Stimulated activated CD4-positive, alpha-beta T cell treated with anti-CD3 and anti-CD28 coated beads, Interleukin-2, amount 100 ng/mL, for 24 hours (primary cell): ENCODE results near the gene SCAND1.
A peak's percentile ranks its signal among the peaks of the same experiment; 100 is the strongest.
"Not testable (repeated sequence)": the region's sequence is repeated elsewhere in the genome, so short reads cannot be mapped to it uniquely, and the experiment has no call there.

ENCODE experiments used
- DNase-seq, 2 donors: peaks; one replicate each; pipeline ENCODE4 v3.0.0-alpha.2; 2020

The SCAND1 gene

GRCh38 chr20:35956616-35957015 is 2.3 kb upstream of the SCAND1 start:
- no peak for DNase-seq

- DNase-seq: no peak
These were observed 577 bp upstream of the SCAND1 start for GRCh38 chr20:35954907-35955251.

- peak; percentile 68 to 70 for DNase-seq
These were observed 709 bp downstream of the SCAND1 start for GRCh38 chr20:35953387-35954199.

GRCh38 chr20:35952480-35953386 is 1.6 kb downstream of the SCAND1 start:
- no peak for DNase-seq

- DNase-seq: not testable (repeated sequence)
These were observed 2.2 kb downstream of the SCAND1 start for GRCh38 chr20:35952080-35952479.

GRCh38 chr20:35950093-35950492 is 4.2 kb downstream of the SCAND1 start:
- DNase-seq: no peak

- DNase-seq: no peak
These were observed 6.4 kb downstream of the SCAND1 start for GRCh38 chr20:35947907-35948306.

GRCh38 chr20:35947489-35947888 is 6.8 kb downstream of the SCAND1 start:
- peak in 1 of 2 donors; percentile 11 for DNase-seq

- no peak for DNase-seq
These were observed 12.1 kb downstream of the SCAND1 start for GRCh38 chr20:35942243-35942642.

GRCh38 chr20:35941620-35942019 is 12.7 kb downstream of the SCAND1 start:
- DNase-seq: no peak

GRCh38 chr20:35939264-35939663 is 15.0 kb downstream of the SCAND1 start:
- DNase-seq: no peak

GRCh38 chr20:35934050-35934449 is 20.3 kb downstream of the SCAND1 start:
- no peak for DNase-seq

- DNase-seq: no peak
These were observed 25.0 kb downstream of the SCAND1 start for GRCh38 chr20:35929301-35929700.

- DNase-seq: no peak
These were observed 33.8 kb downstream of the SCAND1 start for GRCh38 chr20:35920523-35920922.

GRCh38 chr20:35918021-35918420 is 36.3 kb downstream of the SCAND1 start:
- DNase-seq: no peak

GRCh38 chr20:35917077-35917476 is 37.2 kb downstream of the SCAND1 start:
- no peak for DNase-seq

GRCh38 chr20:35912881-35913280 is 41.4 kb downstream of the SCAND1 start:
- no peak for DNase-seq

- no peak for DNase-seq
These were observed 44.0 kb downstream of the SCAND1 start for GRCh38 chr20:35910254-35910653.

GRCh38 chr20:35909796-35910195 is 44.5 kb downstream of the SCAND1 start:
- DNase-seq: no peak

- no peak for DNase-seq
These were observed 45.1 kb downstream of the SCAND1 start for GRCh38 chr20:35909176-35909575.

- DNase-seq: no peak
These were observed 46.3 kb downstream of the SCAND1 start for GRCh38 chr20:35908007-35908406.

GRCh38 chr20:35907017-35907701 is 47.1 kb downstream of the SCAND1 start:
- no peak for DNase-seq

GRCh38 chr20:35904982-35905663 is 49.2 kb downstream of the SCAND1 start:
- no peak for DNase-seq
